Muscle of leg (tissue), 11 donors: Measurements from ENCODE around the gene DCC. TPM values are rescaled to one million over a fixed set of nuclear protein-coding genes. Genes with fewer than 3 reads are reported as not detected.

Source experiments
- DNase-seq: peaks from one replicate; pipeline ENCODE4 v3.0.0; 2013
- H3K27ac ChIP-seq: one replicate; pipeline ENCODE4 v1.5.1; 2013; ENCODE audit warnings: mild to moderate bottlenecking, low read length, control low read depth
- H3K27me3 ChIP-seq: one replicate; pipeline ENCODE4 v1.6.1; 2013; ENCODE audit warnings: low read length; ENCODE audit not compliant: control insufficient read depth, insufficient read depth
- H3K36me3 ChIP-seq: one replicate; pipeline ENCODE4 v1.6.1; 2013; ENCODE audit warnings: low read length; ENCODE audit not compliant: control insufficient read depth, insufficient read depth
- H3K4me1 ChIP-seq: one replicate; pipeline ENCODE4 v1.6.1; 2013; ENCODE audit warnings: low read length; ENCODE audit not compliant: control insufficient read depth, insufficient read depth
- H3K4me3 ChIP-seq: one replicate; pipeline ENCODE4 v1.5.1; 2013; ENCODE audit warnings: low read length, control low read depth
- H3K9me3 ChIP-seq: replicated peaks from 2 replicates; pipeline ENCODE4 v1.6.1; 2013; ENCODE audit warnings: low read depth, low read length; ENCODE audit not compliant: control insufficient read depth
- WGBS: methylation state at CpG from one replicate; pipeline ENCODE4 v1.1.5; 2013; ENCODE audit warnings: missing lambda C conversion rate; ENCODE audit not compliant: insufficient coverage; 5-methylcytosine and 5-hydroxymethylcytosine counted together
- polyA plus RNA-seq, 8 donors: library from polyadenylated mRNA; unstranded; fragments of 120-200 nt; gene quantifications; one replicate each; pipeline versions ENCODE4 v1.2.1 to v1.2.3, GENCODE V29; 2013; ENCODE audit warnings: inconsistent platforms in 1 of 8, low replicate concordance in 1 of 8; ENCODE audit not compliant: insufficient read length in 8 of 8, insufficient read depth in 1 of 8
- total RNA-seq: library from RNA; stranded (reverse); fragments of 120-200 nt; gene quantifications from one replicate; pipeline ENCODE4 v1.2.4, GENCODE V29; 2013

The DCC gene
- total and polyA plus RNA-seq, 9 donors: 0.06 to 0.46 (median 0.13) TPM

DNA sequence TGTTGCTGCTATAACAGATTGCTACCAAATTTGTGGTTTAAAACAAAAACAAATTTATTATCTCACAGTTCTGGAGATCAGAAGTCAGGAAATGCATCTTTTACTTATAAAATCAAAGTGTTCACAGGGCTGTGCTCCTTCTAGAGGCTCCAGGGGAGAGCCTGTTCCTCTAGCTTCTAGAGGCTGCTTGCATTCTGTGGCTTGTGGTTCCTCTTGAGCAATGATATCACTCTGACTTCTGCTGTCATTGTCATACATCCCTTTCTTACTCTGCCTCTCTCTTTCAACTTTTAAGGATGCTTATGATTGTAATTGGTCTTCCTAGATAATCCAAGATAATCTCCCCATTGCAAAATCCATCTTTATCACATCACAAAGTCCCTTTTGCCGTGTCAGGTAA is 6.1 kb upstream of the DCC start:
- Histone ChIP-seq H3K27me3 (no peaks in the 10 kb centered on the region), H3K4me3 (no peak overlapping the region), H3K36me3 (no peaks in the 10 kb centered on the region), H3K9me3 (no peaks in the 10 kb centered on the region), H3K27ac (no peak overlapping the region), H3K4me1 (no peaks in the 10 kb centered on the region)
- WGBS: no CpG with 5 or more reads among the region's 1 CpG
- no peak for DNase-seq

DNA sequence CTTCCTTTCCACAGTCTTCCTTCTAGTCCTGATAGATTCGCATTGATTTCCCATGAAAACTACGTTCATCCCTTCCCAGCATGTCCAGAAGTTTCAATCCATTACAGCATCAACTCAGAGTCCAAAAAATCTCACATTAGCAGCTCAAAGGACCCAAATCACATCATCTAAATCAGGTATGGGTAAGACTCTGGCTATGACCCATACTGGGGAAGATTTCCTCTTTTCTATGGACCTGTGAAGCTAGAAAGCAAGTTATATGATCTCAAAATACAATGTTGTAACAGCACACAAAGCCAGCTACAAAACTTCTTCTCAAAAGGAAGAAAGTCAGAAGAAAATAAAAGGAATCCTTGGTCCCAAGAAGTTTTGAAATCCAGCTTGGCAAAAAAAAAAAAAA is 5.7 kb upstream of the DCC start:
- Histone ChIP-seq H3K9me3 (no peaks in the 10 kb centered on the region), H3K36me3 (no peaks in the 10 kb centered on the region), H3K4me3 (no peak overlapping the region), H3K27me3 (peaks cover 4% of the 10 kb centered on the region), H3K4me1 (no peaks in the 10 kb centered on the region), H3K27ac (no peak overlapping the region)
- WGBS: no CpG with 5 or more reads among the region's 2 CpGs
- no peak for DNase-seq

GRCh38 chr18:52334896-52335295 is 5.1 kb upstream of the DCC start:
- H3K36me3 ChIP-seq: no peaks in the 10 kb centered on the region
- DNase-seq: no peak
- peaks cover 2% of the 10 kb centered on the region for H3K4me1 ChIP-seq
- no peak overlapping the region for H3K27ac ChIP-seq
- no CpG with 5 or more reads among the region's 1 CpG for WGBS
- H3K27me3 ChIP-seq: peaks cover 7% of the 10 kb centered on the region
- no peak overlapping the region for H3K4me3 ChIP-seq
- H3K9me3 ChIP-seq: no peaks in the 10 kb centered on the region

DNA sequence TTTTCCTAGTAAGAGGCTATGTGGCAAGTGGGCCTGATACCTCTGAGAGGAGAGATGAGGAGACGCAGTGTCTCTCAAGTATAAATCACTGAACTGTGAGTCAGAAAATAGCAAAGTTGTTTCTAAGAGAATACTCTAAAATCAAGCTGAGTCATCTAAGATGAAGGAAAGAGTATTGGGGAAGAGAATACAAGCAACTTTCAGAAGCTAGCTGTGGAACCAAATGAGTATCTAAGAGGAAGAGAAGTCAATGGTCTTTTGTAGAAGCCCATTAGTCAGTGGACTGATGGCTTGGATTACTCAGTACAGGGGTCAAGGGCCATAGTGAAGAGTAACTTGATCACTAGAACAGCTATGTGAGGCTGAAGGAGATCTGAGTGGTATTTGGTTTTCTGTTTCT is 2.7 kb upstream of the DCC start:
- no peak for DNase-seq
- no peak overlapping the region for H3K27ac ChIP-seq
- peaks cover 30% of the 10 kb centered on the region for H3K27me3 ChIP-seq
- H3K4me3 ChIP-seq: no peak overlapping the region
- H3K9me3 ChIP-seq: no peaks in the 10 kb centered on the region
- peaks cover 9% of the 10 kb centered on the region for H3K4me1 ChIP-seq
- H3K36me3 ChIP-seq: no peaks in the 10 kb centered on the region
- 83% methylated on average over 1 of the region's 1 CpG for whole genome bisulfite sequencing

DNA sequence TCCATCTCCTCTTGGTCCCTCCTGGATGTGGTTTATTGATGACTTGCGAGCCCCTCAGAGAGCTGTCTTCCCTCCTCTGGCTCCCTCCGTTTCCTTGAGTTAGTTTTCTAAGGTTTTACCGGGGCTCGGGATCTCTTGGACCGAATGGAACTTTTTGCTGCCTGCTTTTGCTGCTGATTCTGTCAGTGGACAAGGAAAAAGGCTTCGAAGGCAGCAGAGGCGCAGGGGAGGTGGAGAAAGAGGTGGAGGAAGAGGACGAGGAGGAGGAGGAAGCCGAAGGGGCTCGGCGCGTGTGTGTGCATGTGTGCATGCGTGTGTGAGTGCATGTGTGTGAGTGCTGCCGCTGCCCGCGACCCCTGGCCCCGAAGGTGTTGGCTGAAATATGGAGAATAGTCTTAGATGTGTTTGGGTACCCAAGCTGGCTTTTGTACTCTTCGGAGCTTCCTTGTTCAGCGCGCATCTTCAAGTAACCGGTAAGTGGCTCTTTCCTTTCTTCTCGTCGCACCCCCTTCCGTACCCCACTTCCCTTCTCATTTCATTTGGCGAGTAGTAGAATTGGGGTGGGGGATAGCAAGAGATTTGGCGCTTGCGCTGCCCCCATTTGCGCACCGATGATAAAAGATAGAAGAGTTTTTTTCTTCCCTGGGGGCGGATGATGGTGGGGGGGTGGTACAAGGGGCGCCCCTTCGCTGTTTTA is 557 bp downstream of the DCC start:
- DNase-seq: no peak
- whole genome bisulfite sequencing: 4% methylated on average over 4 of the region's 32 CpGs
- peaks cover 37% of the 10 kb centered on the region for H3K27me3 ChIP-seq
- H3K9me3 ChIP-seq: no peaks in the 10 kb centered on the region
- no peak overlapping the region for H3K4me3 ChIP-seq
- peaks cover 9% of the 10 kb centered on the region for H3K4me1 ChIP-seq
- H3K36me3 ChIP-seq: no peaks in the 10 kb centered on the region
- H3K27ac ChIP-seq: no peak overlapping the region

- no peak overlapping the region for H3K4me3 ChIP-seq
- WGBS: 0% methylated on average over 7 of the region's 7 CpGs
- peaks cover 37% of the 10 kb centered on the region for H3K27me3 ChIP-seq
- no peaks in the 10 kb centered on the region for H3K36me3 ChIP-seq
- H3K4me1 ChIP-seq: peaks cover 9% of the 10 kb centered on the region
- DNase-seq: no peak
- H3K9me3 ChIP-seq: no peaks in the 10 kb centered on the region
- no peak overlapping the region for H3K27ac ChIP-seq
These were observed 1.1 kb downstream of the DCC start for GRCh38 chr18:52341103-52341432.

DNA sequence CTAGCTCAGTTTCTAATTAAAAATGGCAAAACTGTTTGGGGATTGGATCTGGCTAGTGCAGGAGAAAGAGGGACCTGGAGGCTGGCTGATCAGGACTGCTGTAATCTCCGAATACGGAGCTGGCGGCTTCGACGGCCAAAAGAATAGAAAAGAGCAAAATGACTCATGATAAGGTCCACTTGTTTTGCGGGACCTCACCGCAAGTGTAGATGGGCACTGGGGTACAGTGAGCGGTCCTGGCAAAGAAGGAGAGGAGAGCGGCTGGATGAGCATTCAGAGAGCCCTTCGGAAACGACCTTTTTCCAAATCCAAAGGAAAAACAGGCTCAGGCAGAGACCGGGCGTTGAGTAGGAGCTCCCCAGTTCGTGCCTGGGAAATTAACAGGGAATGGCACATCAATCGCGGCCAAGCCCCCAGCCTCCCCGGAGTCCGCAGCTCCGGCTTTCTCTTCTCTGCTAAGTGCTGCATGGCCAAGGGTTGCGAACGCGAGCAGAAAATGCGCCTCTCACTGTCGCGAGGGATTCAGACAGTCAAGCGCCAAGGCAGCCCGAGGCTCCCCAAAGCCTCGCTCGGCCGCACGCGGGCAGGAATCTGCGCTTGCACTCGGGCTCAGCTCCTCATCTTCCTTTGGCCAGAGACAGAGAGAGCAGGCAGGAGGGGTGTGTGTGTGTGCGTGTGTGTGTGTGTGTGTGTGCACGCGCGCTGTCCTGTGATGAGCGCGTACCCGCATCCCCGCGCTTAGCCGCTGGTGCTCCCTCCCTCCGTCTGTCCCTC is 1.8 kb downstream of the DCC start:
- H3K9me3 ChIP-seq: no peaks in the 10 kb centered on the region
- peaks cover 9% of the 10 kb centered on the region for H3K4me1 ChIP-seq
- under 1% methylated on average over 30 of the region's 45 CpGs for WGBS
- no peak overlapping the region for H3K4me3 ChIP-seq
- DNase-seq: peak; percentile 12
- no peak overlapping the region for H3K27ac ChIP-seq
- H3K36me3 ChIP-seq: no peaks in the 10 kb centered on the region
- H3K27me3 ChIP-seq: peaks cover 37% of the 10 kb centered on the region

- Histone ChIP-seq H3K4me3 (no peak overlapping the region), H3K4me1 (peaks cover 9% of the 10 kb centered on the region), H3K27me3 (peaks cover 37% of the 10 kb centered on the region), H3K9me3 (no peaks in the 10 kb centered on the region), H3K27ac (no peak overlapping the region), H3K36me3 (no peaks in the 10 kb centered on the region)
- no peak for DNase-seq
- 26% methylated on average over 3 of the region's 6 CpGs for WGBS
These were observed 2.5 kb downstream of the DCC start for GRCh38 chr18:52342456-52342855.

GRCh38 chr18:52343138-52343537 is 3.1 kb downstream of the DCC start:
- Histone ChIP-seq H3K27ac (no peak overlapping the region), H3K4me1 (peaks cover 9% of the 10 kb centered on the region), H3K4me3 (no peak overlapping the region), H3K27me3 (peaks cover 37% of the 10 kb centered on the region), H3K9me3 (no peaks in the 10 kb centered on the region), H3K36me3 (no peaks in the 10 kb centered on the region)
- WGBS: no CpG with 5 or more reads among the region's 2 CpGs
- DNase-seq: no peak

DNA sequence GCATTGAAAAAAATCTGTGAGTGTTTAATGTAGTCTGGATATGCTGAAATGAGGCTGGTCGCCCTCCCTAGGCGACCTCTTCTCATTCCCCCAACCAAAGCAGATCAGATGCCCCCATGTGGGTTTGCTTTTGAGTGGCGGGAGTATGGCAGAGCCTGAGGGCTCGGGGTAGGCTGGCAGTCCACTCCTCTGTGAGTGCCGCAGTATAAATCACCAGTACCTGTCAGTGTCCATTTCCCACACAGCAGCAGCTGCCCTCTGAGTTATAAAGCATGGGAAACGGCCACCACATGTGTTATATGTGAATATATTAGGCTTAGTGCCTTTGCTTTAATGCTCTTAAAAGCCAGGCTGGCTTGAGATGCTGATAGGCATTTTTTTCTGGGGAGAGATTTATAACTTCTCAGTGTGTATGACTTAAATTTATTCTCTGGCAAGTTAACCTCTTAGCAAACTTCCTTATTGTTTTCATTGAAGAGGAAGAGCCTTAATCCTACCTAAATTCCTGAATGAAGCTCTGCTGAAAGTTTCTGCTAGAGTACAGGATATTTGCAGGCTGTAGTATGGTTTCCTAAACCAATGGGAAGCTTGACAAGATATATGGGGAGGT is 3.8 kb downstream of the DCC start:
- Histone ChIP-seq H3K27me3 (peaks cover 37% of the 10 kb centered on the region), H3K27ac (no peak overlapping the region), H3K36me3 (no peaks in the 10 kb centered on the region), H3K4me3 (no peak overlapping the region), H3K9me3 (no peaks in the 10 kb centered on the region), H3K4me1 (peaks cover 9% of the 10 kb centered on the region)
- 20% methylated on average over 1 of the region's 6 CpGs for WGBS
- no peak for DNase-seq
